ENCODE measurements around the gene ADNP2. TPM values are rescaled to one million over a fixed set of nuclear protein-coding genes. Genes with fewer than 3 reads are reported as not detected.

The ADNP2 gene
- total and polyA plus RNA-seq, 2 donors (not counting 3 experiments of a cell fraction or from before 2014, with no cell fraction given) = 10.2 to 20.6 TPM

DNA sequence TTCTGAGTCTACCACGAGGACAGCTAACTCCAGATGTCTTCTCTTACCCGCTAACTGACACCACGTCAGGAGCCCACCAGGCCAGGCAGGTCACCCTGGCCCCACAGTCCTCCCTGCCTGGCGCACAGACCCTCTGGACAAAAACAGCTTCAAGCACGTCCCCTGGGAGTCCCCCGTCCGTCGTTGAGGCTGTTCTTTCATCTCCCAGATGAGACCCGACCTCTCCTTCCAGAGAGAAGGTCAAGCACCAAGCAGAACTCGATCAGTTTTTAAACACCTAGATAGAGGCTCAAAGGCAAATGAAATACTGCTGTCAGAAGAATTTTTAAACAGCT lies 80.4 kb downstream of the ADNP2 start:
- no peaks in the 10 kb centered on the region for H3K9me3 ChIP-seq (replicated peaks; ENCODE audit: control insufficient read depth, insufficient read depth, low read length)
- TF ChIP-seq FOS (IDR thresholded peaks at IDR 0.05; ENCODE audit: borderline replicate concordance, insufficient read depth, low read length) (no peak), GATA2 (IDR thresholded peaks at IDR 0.05; ENCODE audit: insufficient read depth, insufficient read length, low read depth, low read length) (no peak), MYC (IDR thresholded peaks at IDR 0.05; ENCODE audit: low read depth, low read length) (no peak), POLR2A (IDR thresholded peaks at IDR 0.05; ENCODE audit: low read depth, low read length) (no peak), POLR2AphosphoS5 (IDR thresholded peaks at IDR 0.05; ENCODE audit: insufficient read depth, low read depth, low read length) (no peak), EZH2 (IDR thresholded peaks at IDR 0.05; ENCODE audit: borderline replicate concordance, low read depth, low read length, severe bottlenecking) (no peak), JUN (IDR thresholded peaks at IDR 0.05; ENCODE audit: borderline replicate concordance, insufficient read depth, insufficient read length, low read depth) (no peak)
- TF ChIP-seq, protein P1, sequence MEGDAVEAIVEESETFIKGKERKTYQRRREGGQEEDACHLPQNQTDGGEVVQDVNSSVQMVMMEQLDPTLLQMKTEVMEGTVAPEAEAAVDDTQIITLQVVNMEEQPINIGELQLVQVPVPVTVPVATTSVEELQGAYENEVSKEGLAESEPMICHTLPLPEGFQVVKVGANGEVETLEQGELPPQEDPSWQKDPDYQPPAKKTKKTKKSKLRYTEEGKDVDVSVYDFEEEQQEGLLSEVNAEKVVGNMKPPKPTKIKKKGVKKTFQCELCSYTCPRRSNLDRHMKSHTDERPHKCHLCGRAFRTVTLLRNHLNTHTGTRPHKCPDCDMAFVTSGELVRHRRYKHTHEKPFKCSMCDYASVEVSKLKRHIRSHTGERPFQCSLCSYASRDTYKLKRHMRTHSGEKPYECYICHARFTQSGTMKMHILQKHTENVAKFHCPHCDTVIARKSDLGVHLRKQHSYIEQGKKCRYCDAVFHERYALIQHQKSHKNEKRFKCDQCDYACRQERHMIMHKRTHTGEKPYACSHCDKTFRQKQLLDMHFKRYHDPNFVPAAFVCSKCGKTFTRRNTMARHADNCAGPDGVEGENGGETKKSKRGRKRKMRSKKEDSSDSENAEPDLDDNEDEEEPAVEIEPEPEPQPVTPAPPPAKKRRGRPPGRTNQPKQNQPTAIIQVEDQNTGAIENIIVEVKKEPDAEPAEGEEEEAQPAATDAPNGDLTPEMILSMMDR (IDR thresholded peaks at IDR 0.05; ENCODE audit: extremely low read depth in 1 of 2, insufficient read depth in 1 of 2, low read depth in 1 of 2, low read length in 2 of 2) = no peak
- TF ChIP-seq, protein P2, sequence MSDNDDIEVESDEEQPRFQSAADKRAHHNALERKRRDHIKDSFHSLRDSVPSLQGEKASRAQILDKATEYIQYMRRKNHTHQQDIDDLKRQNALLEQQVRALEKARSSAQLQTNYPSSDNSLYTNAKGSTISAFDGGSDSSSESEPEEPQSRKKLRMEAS (IDR thresholded peaks at IDR 0.05; ENCODE audit: insufficient read depth, insufficient read length) = no peak
- H3K79me2 ChIP-seq (ENCODE audit: control insufficient read depth, insufficient read depth, low read length) = no peaks in the 10 kb centered on the region
- no peak for FAIRE-seq
- dilution Hi-C loops (cut with MboI; ENCODE audit: extremely low pct_ligation_motif_present, low sequenced_read_pairs) = no loop called here
- DNase-seq (ENCODE audit: low read depth, low spot score) = no peak
- no peak overlapping the region for H3K27ac ChIP-seq (ENCODE audit: insufficient read depth, low read depth, low read length)
- no peak overlapping the region for H3K4me3 ChIP-seq (replicated peaks in 1 of 3; ENCODE audit: insufficient read depth in 1 of 3, low read depth in 1 of 3, low read length in 3 of 3)
- no peak overlapping the region for H3K4me2 ChIP-seq (ENCODE audit: insufficient read depth, low read length)
- H2AFZ ChIP-seq (ENCODE audit: low read depth, low read length) = no peak overlapping the region
- no TSS peak for BruUV-seq (replicated peaks)
- no peaks in the 10 kb centered on the region for H4K20me1 ChIP-seq (replicated peaks; ENCODE audit: control insufficient read depth, extremely low read depth, insufficient read depth, low read length)
- intact Hi-C loops (cut with micrococcal nuclease) = no loop called here
- H3K36me3 ChIP-seq (ENCODE audit: control insufficient read depth in 2 of 2, extremely low read depth in 1 of 2, insufficient read depth in 2 of 2, low read length in 2 of 2) = no peaks in the 10 kb centered on the region
- POLR2A ChIA-PET = no interaction called here
- CTCF ChIA-PET = interaction anchor here (1.0 kb wide), 1 partner anchor 19 kb away, joined by 3 read pairs; no protein-coding TSS in a partner anchor
- H3K9me1 ChIP-seq (replicated peaks; ENCODE audit: control insufficient read depth, extremely low read depth, insufficient read depth, low read length) = no peaks in the 10 kb centered on the region
- H3K27me3 ChIP-seq (ENCODE audit: control insufficient read depth in 2 of 2, insufficient read depth in 2 of 2, low read length in 2 of 2) = no peaks in the 10 kb centered on the region
- no peak overlapping the region for H3K9ac ChIP-seq (replicated peaks; ENCODE audit: extremely low read depth, insufficient read depth, low read length)
- no peaks in the 10 kb centered on the region for H3K4me1 ChIP-seq (ENCODE audit: control insufficient read depth, extremely low read depth, insufficient read depth, low read length)

Other genes with a start within 250 kb of the ADNP2 start
- 32.5 and 35.2 TPM in 2 replicates for gene SLC66A2, start 157.6 kb upstream of the ADNP2 start, total RNA-seq
- 37.1 and 40.4 TPM in 2 replicates for gene SLC66A2, start 157.6 kb upstream of the ADNP2 start, polyA plus RNA-seq
- gene HSBP1L1, start 144.6 kb upstream of the ADNP2 start, total RNA-seq = 3.7 and 5.2 TPM in 2 replicates
- gene HSBP1L1, start 144.6 kb upstream of the ADNP2 start, polyA plus RNA-seq = 5.6 and 7.1 TPM in 2 replicates
- gene TXNL4A, start 120.7 kb upstream of the ADNP2 start, total RNA-seq = 147 and 148 TPM in 2 replicates
- 142 and 172 TPM in 2 replicates for gene TXNL4A, start 120.7 kb upstream of the ADNP2 start, polyA plus RNA-seq
- gene RBFA, start 74.8 kb upstream of the ADNP2 start, total RNA-seq = 30.5 and 34.8 TPM in 2 replicates
- 26.8 and 27.4 TPM in 2 replicates for gene RBFA, start 74.8 kb upstream of the ADNP2 start, polyA plus RNA-seq
- gene PARD6G, start 138.3 kb downstream of the ADNP2 start, total RNA-seq = 1.8 and 5.4 TPM in 2 replicates
- gene PARD6G, start 138.3 kb downstream of the ADNP2 start, polyA plus RNA-seq = 1.2 and 1.5 TPM in 2 replicates